Measurements from ENCODE around the gene CEACAM6.

DNA sequence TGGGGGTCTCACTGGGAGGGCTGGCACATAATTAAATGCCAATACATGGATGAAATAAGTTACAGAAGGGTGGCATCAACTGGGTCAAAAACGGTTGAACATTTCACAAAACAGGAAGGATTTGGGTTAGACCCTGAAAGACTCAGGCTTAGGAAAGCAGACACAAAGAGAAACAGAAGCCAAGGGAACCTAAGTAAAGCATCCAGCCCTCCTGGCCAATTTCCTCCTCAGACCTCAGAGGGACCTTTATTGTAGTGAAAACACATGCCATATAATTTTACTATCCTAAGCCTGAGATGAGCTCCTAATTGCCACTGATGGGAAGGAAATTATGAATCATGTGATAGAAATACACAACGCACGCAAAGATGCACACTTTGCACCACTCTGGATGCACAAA, 29.0 kb downstream of the CEACAM6 start:
- TF ChIP-seq CTCF (IDR thresholded peaks at IDR 0.05) (no peak), ZFX (IDR thresholded peaks at IDR 0.05; ENCODE audit: borderline replicate concordance) (no peak)
